Astrocyte of the cerebellum (primary cell): ENCODE measurements around the gene SORL1.

Experiments
- DNase-seq: peaks from one replicate; pipeline ENCODE4 v3.0.0-alpha.2; 2011; ENCODE audit warnings: low read depth
- H3K4me3 ChIP-seq: 2 replicates; pipeline ENCODE4 v1.5.1; 2011; ENCODE audit warnings: mild to moderate bottlenecking, low read depth, low read length, moderate library complexity
- CTCF ChIP-seq: IDR thresholded peaks from 2 replicates; pipeline ENCODE4 v1.5.1; 2012; ENCODE audit warnings: low read length, low read depth, moderate library complexity, mild to moderate bottlenecking; ENCODE audit errors: missing control alignments
- in situ Hi-C: cut with HindIII; loops from 2 replicates; pipeline ENCODE4 v1.10.0; 2017; ENCODE audit warnings: low sequenced_read_pairs

SORL1 gene

GRCh38 chr11:121427400-121427744 is 24.7 kb upstream of the SORL1 start:
- DNase-seq = no peak
- TF ChIP-seq CTCF = no peak
- H3K4me3 ChIP-seq = no peak overlapping the region
- in situ Hi-C loops = no loop called here

- no peak for DNase-seq
- no peak overlapping the region for H3K4me3 ChIP-seq
- in situ Hi-C loops = no loop called here
- TF ChIP-seq CTCF = no peak
Observed at GRCh38 chr11:121429556-121429955, 22.6 kb upstream of the SORL1 start.

- TF ChIP-seq CTCF = no peak
- no peak for DNase-seq
- in situ Hi-C loops = no loop called here
- H3K4me3 ChIP-seq = no peak overlapping the region
Observed at GRCh38 chr11:121431820-121432526, 20.1 kb upstream of the SORL1 start.

GRCh38 chr11:121435132-121435531 is 17.0 kb upstream of the SORL1 start:
- in situ Hi-C loops = no loop called here
- TF ChIP-seq CTCF = no peak
- DNase-seq = no peak

GRCh38 chr11:121435551-121436511 is 16.3 kb upstream of the SORL1 start:
- in situ Hi-C loops = no loop called here
- no peak for DNase-seq
- no peak overlapping the region for H3K4me3 ChIP-seq
- TF ChIP-seq CTCF = no peak

More at GRCh38 chr11:121435132-121435531, 17.0 kb upstream of the SORL1 start:
- no peak overlapping the region for H3K4me3 ChIP-seq

- in situ Hi-C loops = no loop called here
- no peak for DNase-seq
- TF ChIP-seq CTCF = no peak
- no peak overlapping the region for H3K4me3 ChIP-seq
Observed at GRCh38 chr11:121437018-121437685, 15.0 kb upstream of the SORL1 start.
